Right ventricle myocardium inferior (tissue), 1 donor: ENCODE data around the gene ATG9B. TPM values are rescaled to one million over a fixed set of nuclear protein-coding genes. Genes with fewer than 3 reads are reported as not detected.
A peak's percentile ranks its signal among the peaks of the same experiment; 100 is the strongest.

Experiments used
- ATAC-seq: fragments of 200-7000 bp; cut with Tn5 transposase; one replicate; pipeline ENCODE4 v1.9.1; 2020; ENCODE audit warnings: mild to moderate bottlenecking, moderate library complexity
- DNase-seq: peaks from one replicate; pipeline ENCODE4 v3.0.0; 2021; ENCODE audit errors: missing footprints
- intact Hi-C: fragments of 100-400 bp; cut with DNase I; formaldehyde crosslinking; loops from one replicate; pipeline ENCODE4 v1.11.0; 2022
- total RNA-seq: library from RNA; stranded (reverse); fragmentation: NEBNext Ultra II Directional; extraction: Animal tissue kit (Norgen Biotek cat#: 25700); gene quantifications from one replicate; pipeline ENCODE4 v1.2.1, GENCODE V29; 2021
- donor health status: DM: no; HTN: yes; CAD: no; lungs with severe emphysema.

The ATG9B gene
- total RNA-seq, 1 donor from 2014 or later = not detected

DNA sequence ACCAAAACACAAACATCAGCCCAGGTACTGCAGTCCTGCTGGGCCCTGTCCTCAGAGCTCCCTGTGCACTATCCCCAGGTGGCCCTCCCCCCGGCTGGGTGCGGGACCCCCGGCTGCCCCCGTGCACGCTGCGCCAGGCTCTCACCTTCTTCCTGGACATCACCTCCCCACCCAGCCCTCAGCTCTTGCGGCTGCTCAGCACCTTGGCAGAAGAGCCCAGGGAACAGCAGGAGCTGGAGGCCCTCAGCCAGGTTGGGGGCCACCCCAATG lies 14.3 kb downstream of the ATG9B start:
- intact Hi-C loops = no loop called here
- DNase-seq (peak; percentile 47), ATAC-seq (no peak)

DNA sequence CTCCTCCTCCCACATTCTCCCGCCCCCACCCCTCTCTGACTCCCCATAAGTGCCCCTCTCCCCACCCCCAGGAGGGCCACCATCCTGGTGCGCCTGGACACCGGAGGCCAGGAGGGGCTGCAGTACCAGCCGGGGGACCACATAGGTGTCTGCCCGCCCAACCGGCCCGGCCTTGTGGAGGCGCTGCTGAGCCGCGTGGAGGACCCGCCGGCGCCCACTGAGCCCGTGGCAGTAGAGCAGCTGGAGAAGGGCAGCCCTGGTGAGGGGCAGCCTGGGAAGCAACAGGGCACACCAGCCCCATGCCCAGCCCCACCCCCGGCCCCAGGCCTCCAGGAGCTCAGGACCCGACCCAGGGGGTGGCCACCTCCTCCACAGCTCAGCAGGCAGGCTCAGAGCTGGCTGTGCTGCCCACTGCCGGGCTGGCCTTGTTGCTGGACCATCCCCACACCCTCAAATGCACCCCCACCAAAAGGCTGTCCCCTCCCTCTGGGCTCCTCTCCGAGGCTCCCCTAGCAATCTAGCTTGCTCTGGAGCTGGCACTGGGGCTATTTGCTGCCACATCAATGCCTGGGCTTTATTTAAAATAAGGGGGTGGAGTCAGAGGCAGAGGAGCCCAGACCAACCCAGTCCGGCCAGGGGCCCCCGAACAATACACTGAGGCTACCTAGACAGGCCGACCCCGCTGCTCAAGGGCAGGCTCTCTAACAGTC lies 14.8 kb downstream of the ATG9B start:
- no peak for ATAC-seq
- peak; percentile 51 for DNase-seq
- intact Hi-C loops = loop anchor here (5.0 kb wide), 1 partner anchor 232 kb away; no protein-coding TSS in a partner anchor

DNA sequence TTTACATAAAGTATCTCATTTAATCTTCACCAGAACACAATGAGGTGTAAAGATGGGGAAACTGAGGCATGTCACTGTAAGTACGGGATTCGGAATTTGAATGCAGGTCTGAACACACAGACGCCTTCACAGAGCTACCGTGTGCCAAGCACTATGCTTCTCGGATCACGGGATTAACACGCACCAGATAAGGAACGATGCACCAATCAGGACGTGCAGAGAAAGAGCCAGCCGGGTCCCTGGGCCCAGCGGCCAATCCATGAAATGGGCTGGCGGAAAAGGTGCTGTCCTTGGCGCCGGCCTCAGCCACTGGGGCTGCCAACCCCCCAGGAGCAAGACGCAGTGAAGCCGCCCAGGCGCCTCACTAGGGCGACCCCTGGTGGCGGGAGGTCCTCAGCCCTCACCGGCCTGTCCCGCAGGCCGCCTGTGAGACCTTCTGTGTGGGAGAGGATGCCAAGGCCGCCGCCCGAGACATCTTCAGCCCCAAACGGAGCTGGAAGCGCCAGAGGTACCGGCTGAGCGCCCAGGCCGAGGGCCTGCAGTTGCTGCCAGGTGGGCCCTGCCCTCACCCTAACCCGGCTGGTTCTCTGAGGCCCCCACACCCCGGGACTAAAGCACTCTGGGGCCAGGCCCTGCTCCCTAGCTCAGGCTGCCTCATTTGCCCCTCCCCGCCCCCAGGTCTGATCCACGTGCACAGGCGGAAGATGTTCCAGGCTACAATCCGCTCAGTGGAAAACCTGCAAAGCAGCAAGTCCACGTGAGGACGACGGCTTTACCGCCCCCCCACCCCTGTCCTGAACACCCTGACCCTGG lies 15.6 kb downstream of the ATG9B start:
- intact Hi-C loops = loop anchor here (5.0 kb wide), 1 partner anchor 231 kb away; no protein-coding TSS in a partner anchor

DNA sequence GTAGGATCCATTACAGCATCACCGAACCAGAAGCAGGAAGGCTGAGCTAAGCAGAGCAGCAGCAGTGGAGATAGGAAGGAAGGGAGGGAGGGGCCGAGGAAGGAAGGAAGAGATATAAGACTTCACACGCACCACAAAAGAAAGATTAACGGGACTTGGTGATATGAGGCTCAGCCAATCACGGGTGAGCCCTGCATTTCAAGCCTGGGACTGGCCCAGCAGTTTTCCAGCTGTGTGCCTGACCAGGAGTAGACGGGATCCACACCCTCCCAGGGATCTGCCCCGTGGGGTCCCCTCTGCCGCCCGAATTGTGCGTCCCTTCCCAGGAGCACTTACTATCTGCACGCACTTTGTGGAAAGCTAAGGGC lies 16.2 kb downstream of the ATG9B start:
- peak; percentile 26 for ATAC-seq
- intact Hi-C loops = loop anchor here (5.0 kb wide), 1 partner anchor 231 kb away; no protein-coding TSS in a partner anchor

More for the DNA sequence above, 15.6 kb downstream of the ATG9B start:
- DNase-seq (peak; percentile 77), ATAC-seq (peak; percentile 81)

DNA sequence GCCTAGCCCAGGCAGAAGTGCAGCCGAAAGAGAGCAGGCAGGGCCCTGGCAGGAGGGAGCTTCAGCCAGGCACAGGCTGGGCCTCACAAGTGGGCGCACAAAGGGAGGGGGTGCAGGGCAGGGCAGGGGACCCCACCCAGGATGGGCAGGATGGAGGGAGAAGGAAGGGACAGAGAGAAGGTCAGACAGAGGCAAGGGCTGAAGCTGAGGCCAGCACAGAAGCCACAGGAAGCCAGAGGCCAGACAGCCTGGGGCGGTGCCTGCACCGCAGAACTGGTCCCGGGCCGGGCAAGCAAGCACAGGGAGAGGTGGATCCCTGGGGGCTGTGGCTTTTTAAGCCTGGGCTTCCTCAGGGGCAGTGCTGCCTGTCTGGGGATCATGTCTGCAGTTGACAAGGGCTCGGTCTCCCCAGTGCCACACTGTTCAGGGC lies 16.8 kb downstream of the ATG9B start:
- peak; percentile 37 for ATAC-seq
- peak; percentile 68 for DNase-seq
- intact Hi-C loops = loop anchor here (5.0 kb wide), 1 partner anchor 230 kb away; no protein-coding TSS in a partner anchor

More for the DNA sequence above, 16.2 kb downstream of the ATG9B start:
- DNase-seq = peak; percentile 63

DNA sequence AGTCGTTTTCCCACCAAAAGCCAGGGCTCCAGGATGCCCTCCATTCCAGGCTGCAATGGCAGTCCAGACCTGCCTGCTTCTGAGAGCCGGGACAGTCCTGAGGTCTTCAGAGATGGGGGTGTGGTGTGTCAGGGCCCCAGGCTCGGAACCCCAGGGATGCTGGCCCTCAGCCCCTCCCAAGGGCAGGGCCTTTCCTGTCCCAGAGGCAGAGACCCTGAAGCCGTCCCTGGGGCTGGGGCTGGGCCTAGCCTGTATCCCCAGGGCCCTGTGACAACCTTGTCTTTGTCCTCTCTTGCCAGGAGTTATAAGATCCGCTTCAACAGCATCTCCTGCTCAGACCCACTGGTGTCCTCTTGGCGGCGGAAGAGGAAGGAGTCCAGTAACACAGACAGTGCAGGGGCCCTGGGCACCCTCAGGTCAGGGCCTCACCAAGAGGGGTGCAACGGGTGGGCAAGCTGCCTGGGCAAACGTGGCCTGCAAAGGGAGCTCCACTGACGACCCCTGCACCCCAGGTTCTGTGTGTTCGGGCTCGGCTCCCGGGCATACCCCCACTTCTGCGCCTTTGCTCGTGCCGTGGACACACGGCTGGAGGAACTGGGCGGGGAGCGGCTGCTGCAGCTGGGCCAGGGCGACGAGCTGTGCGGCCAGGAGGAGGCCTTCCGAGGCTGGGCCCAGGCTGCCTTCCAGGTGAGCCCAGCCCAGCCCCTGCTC lies 17.5 kb downstream of the ATG9B start:
- intact Hi-C loops = loop anchor here (5.0 kb wide), 1 partner anchor 229 kb away; no protein-coding TSS in a partner anchor
- ATAC-seq (no peak), DNase-seq (peak; percentile 70)

DNA sequence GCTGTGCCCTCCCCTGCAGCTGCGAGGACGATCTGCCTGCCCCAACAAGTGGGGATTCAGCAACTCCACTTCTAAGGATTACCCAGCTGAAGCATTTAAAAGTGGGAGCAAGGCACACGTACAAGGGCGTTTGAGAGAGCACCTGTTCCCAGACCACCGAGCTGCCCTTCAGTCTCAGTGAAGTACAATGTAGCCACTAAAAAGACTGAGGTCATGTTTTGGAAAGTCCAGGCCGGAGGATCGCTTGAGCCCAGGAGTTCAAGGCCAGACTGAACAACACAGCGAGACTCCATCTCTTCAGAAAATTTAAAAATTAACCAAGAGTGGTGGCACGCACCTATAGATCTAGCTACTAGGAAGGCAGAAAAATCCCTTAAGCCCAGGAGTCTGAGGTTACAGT lies 18.7 kb downstream of the ATG9B start:
- intact Hi-C loops = loop anchor here (5.0 kb wide), 1 partner anchor 228 kb away; no protein-coding TSS in a partner anchor
- no peak for ATAC-seq
- peak; percentile 0 for DNase-seq

DNA sequence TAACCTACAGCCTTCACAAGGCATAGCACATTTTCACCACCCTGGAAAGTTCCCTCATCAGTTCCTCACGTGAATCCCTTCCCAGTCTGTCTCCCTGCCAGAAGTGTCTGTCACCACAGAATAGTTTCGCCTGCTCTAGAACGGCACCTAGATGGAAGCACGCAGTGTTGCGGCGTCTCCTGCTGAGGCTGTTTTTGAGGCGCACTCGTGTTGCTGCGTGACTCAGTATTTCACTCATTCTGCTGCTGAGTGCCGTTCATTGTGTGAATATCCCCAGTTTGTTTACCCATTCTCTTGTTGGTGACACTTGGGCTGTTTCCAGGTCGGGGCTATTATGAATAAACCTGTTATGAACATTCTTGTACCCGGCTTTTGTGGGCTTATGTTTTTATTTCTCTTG lies 20.7 kb downstream of the ATG9B start:
- intact Hi-C loops = no loop called here
- ATAC-seq = no peak
- DNase-seq = peak; percentile 32

DNA sequence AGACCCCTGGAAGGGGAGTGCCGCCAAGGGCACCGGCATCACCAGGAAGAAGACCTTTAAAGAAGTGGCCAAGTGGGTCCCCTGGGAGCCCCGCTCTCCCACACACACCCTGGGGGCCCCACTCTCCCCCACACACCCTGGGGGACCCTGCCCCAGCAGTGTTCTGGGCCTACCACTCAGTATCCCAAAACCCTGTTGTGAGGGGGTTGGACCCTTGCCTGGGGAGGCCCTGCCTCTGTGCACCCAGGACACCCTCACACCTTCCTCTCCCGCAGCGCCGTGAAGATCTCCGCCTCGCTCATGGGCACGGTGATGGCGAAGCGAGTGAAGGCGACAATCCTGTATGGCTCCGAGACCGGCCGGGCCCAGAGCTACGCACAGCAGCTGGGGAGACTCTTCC lies 22.7 kb downstream of the ATG9B start:
- DNase-seq = peak; percentile 32
- no peak for ATAC-seq
- intact Hi-C loops = no loop called here

DNA sequence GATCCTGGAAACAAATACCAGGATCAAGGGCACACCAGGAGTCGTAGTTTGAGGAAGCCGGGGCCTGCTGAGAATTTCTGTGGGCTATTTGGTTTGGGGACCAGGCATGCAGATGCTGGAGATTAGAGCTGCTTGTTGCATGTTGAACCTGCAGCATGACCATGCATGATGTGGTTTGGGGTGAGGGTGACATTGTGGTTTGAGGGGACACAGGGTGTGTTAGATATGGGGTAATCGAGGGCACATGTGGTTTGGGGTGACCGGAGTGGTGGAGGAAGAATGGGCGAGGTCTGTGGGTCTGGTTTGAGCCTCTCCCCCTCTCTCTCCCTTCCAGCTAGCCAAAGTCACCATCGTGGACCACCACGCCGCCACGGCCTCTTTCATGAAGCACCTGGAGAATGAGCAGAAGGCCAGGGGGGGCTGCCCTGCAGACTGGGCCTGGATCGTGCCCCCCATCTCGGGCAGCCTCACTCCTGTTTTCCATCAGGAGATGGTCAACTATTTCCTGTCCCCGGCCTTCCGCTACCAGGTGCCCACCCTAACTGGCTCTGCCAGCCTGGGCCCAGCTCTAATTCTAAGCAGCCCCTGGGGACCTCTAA lies 23.3 kb downstream of the ATG9B start:
- intact Hi-C loops = no loop called here
- no peak for DNase-seq
- no peak for ATAC-seq

DNA sequence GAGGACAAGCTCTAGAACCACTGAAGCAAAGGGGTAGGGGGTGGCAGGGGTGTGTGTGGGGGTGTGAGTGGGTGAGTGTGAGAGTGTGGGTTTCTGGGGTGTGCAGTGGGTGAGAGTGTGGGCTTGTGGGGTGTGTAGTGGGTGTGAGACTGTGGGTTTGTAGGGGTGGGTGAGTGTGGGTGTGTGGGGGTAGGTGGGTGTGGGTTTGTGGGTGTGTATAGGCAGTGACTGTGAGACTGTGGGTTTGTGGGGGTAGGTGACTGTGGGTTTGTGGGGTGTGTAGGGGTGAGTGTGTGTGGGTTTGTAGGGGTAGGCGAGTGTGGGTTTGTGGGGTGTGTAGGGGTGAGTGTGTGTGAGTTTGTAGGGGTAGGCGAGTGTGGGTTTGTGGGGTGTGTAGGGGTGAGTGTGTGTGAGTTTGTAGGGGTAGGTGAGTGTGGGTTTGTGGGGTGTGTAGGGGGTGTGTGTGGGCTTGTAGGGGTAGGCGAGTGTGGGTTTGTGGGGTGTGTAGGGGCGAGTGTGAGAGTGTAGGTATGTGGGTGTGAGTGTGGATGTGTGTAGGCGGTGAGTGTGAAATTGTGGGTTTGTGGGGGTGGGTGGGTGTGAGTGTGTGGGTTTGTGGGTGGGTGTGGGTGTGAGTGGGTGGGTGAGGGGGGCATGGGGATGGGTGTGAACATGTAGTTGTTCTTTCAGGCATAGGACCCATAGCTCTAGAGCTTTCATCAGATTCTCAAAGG lies 24.6 kb downstream of the ATG9B start:
- intact Hi-C loops = no loop called here
- DNase-seq (no peak), ATAC-seq (no peak)

DNA sequence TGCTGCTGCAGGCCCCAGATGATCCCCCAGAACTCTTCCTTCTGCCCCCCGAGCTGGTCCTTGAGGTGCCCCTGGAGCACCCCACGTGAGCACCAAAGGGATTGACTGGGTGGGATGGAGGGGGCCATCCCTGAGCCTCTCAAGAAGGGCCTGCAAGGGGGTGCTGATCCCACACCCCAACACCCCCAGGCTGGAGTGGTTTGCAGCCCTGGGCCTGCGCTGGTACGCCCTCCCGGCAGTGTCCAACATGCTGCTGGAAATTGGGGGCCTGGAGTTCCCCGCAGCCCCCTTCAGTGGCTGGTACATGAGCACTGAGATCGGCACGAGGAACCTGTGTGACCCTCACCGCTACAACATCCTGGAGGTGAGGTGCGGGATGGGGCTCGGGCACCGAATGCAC lies 25.3 kb downstream of the ATG9B start:
- intact Hi-C loops = no loop called here
- ATAC-seq = no peak

DNA sequence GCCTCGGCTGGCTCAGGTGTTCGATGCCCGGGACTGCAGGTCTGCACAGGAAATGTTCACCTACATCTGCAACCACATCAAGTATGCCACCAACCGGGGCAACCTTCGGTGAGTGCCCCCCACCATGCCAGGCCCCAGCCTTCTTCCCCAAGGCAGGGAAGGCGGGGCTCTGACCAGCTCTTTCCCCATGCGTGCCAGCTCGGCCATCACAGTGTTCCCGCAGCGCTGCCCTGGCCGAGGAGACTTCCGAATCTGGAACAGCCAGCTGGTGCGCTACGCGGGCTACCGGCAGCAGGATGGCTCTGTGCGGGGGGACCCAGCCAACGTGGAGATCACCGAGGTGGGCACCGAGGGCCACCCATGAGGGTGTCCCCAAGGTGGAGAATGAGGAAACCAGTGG lies 26.0 kb downstream of the ATG9B start:
- no peak for DNase-seq
- intact Hi-C loops = no loop called here
- no peak for ATAC-seq

More for the DNA sequence above, 25.3 kb downstream of the ATG9B start:
- DNase-seq = no peak

DNA sequence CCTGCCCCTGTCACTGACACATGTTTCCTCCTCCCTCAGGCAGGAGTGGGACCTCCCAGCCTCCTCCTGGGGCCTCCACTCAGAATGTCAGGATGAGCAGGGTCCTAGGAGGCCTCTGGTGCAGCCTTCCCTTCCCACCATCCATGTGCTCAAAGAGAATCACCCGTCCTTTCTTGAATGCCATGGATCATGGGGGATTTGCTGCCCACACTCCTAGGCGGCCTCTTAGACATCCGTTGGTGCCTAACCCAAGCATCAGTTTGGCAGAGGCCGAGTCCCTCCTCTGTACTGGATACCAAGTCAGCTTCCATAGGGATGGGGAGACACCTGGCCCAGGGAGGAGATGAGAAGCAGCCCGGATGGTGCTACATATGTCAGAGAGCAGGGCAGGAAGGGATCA lies 26.5 kb downstream of the ATG9B start:
- no peak for DNase-seq
- intact Hi-C loops = no loop called here
- ATAC-seq = no peak

DNA sequence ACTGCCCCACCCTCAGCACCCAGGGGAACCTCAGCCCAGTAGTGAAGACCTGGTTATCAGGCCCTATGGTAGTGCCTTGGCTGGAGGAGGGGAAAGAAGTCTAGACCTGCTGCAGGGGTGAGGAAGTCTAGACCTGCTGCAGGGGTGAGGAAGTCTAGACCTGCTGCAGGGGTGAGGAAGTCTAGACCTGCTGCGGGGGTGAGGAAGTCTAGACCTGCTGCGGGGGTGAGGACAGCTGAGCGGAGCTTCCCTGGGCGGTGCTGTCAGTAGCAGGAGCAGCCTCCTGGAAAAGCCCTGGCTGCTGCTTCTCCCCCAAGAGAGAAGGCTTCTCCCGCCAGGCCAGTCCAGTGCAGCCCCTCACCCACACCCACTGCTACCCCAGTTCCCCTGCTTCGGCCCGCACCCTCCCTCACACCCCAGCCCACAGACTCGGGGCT lies 27.2 kb downstream of the ATG9B start:
- no peak for DNase-seq
- no peak for ATAC-seq
- intact Hi-C loops = no loop called here

DNA sequence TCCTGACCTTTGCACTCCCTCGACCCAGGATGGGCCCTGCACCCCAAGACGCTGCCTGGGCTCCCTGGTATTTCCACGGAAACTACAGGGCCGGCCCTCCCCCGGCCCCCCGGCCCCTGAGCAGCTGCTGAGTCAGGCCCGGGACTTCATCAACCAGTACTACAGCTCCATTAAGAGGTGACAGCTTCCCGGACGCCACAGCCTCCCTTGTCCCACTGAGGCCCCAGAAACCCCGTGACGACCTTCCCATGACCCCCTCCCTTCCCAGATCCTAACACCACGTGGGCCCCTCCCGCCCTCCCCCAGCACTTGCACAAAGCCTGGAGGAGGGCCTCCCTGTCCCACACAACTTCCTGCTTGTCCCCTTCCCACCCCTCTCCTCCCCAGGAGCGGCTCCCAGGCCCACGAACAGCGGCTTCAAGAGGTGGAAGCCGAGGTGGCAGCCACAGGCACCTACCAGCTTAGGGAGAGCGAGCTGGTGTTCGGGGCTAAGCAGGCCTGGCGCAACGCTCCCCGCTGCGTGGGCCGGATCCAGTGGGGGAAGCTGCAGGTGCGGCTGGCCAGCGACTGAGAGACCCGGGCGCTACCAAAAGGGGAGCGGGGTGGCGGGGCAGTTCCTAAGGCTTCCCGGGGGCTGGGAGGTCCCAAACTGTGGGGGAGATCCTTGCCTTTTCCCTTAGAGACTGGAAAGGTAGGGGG lies 27.8 kb downstream of the ATG9B start:
- intact Hi-C loops = no loop called here
- no peak for ATAC-seq
- DNase-seq = no peak

DNA sequence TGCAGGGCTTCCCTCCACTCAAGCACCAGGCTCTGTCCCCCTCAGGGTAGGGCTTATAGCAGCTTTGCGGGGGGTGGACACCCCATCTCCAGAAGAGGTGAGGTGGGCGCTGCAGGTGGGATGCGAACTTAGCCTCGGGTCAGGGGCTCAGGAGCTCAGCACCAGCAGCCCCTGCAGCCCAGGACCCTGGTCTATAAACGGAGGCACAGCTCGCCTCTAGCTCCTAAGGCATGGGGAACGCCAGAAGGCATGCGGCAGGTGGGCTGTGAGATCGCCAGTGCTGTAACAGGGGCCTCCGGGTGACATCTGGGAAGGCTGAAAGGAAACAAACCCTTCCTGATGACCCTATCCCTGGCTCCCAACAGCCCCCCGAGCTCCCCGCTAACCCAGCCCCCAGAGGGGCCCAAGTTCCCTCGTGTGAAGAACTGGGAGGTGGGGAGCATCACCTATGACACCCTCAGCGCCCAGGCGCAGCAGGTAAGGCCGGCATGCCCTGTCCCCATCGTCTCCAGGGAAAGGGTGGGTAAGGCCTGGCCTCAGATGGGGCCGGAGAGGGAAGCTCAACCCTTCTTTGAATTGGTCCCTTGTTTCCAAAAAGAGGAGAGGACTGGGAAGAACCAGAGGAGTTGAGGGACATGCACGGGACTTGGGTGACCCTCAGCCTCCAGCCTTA lies 29.3 kb downstream of the ATG9B start:
- DNase-seq = no peak
- intact Hi-C loops = no loop called here
- ATAC-seq = no peak
